H7 (cell line): ENCODE results near the gene STPG1. TPM values are rescaled to one million over a fixed set of nuclear protein-coding genes. Genes with fewer than 3 reads are reported as not detected.

Experiments used
- DNase-seq: peaks from one replicate; pipeline ENCODE4 v3.0.0; 2012
- H3K27me3 ChIP-seq: 2 replicates; pipeline ENCODE4 v1.6.0; 2011; ENCODE audit warnings: mild to moderate bottlenecking, low read length; ENCODE audit not compliant: control insufficient read depth, insufficient read depth
- H3K36me3 ChIP-seq: replicated peaks from 2 replicates; pipeline ENCODE4 v1.5.1; 2011; ENCODE audit warnings: low read length; ENCODE audit not compliant: control insufficient read depth, insufficient read depth
- H3K4me3 ChIP-seq: 2 replicates; pipeline ENCODE4 v1.5.1; 2011; ENCODE audit warnings: low read depth, mild to moderate bottlenecking, control low read depth, low read length, moderate library complexity; ENCODE audit not compliant: insufficient read depth
- total RNA-seq: library from RNA; depleted of rRNA; stranded (reverse); fragments of >200 nt; shearing (Covaris generic); gene quantifications from 2 replicates; pipeline ENCODE4 v1.2.3, GENCODE V29; 2014

The STPG1 gene
- total RNA-seq, 1 experiment from 2014 or later = 13.8 TPM

DNA sequence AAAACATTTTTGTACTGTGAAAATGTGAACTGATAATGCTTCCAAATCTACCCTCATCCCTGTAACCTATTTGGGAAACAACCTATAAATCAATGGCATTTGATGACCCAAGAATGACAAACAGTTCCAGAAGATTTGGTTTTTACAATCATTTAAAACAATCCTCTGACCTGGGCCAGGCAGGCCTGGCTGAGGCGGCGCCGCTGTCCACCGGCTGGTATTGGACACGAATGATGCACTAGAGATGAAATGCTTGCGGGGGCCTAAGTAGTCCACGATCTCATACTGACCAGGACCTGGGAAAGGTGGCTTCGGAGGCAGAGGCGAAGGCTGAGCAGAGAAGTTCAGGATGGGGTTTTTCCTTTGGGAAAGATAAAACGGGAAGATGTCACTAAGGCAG lies 52.9 kb downstream of the STPG1 start:
- Histone ChIP-seq H3K36me3 (no peaks in the 10 kb centered on the region), H3K27me3 (no peaks in the 10 kb centered on the region), H3K4me3 (no peak overlapping the region)
- no peak for DNase-seq

DNA sequence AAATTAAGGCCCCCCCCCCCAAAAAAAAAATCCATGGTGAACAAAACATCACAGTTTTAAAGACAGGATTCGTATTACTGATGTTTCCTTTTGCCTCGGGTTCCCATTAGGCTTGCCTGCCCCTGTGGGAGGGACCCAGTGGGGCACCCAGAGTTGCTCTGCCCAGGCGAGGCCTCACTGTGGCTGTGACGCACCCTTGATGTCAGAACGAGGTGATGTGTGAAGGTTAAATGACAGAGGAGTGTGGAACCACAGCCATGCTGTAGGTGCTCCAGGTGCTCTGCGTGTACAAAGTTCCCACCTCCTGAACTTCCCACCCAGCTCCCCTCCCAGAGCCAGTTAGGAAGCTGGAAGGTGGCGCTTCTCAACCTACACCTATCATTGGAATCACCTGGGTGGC lies 56.5 kb downstream of the STPG1 start:
- Histone ChIP-seq H3K36me3 (no peaks in the 10 kb centered on the region), H3K27me3 (no peaks in the 10 kb centered on the region), H3K4me3 (no peak overlapping the region)
- DNase-seq = no peak

DNA sequence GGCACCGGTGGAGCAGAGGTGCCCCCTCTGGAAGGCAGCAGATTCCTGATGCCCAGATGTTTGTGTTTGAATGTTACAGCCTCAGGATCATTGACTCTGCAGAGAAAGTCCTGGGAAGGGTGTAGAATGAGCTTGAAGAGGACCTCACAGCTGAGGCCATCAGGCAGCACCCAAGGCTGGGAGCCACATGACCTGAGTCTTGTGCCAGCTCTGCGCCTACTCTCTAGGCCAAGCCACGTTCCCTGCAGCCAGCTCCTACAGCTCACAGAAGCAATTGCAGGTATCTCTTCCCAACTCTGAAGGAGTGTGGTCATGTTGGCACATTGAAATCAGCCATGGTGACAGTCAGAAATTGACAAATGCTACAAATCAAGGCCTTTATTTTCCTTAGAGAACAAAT lies 58.1 kb downstream of the STPG1 start:
- no peak overlapping the region for H3K4me3 ChIP-seq
- DNase-seq = no peak
- H3K27me3 ChIP-seq = no peaks in the 10 kb centered on the region
- no peaks in the 10 kb centered on the region for H3K36me3 ChIP-seq

DNA sequence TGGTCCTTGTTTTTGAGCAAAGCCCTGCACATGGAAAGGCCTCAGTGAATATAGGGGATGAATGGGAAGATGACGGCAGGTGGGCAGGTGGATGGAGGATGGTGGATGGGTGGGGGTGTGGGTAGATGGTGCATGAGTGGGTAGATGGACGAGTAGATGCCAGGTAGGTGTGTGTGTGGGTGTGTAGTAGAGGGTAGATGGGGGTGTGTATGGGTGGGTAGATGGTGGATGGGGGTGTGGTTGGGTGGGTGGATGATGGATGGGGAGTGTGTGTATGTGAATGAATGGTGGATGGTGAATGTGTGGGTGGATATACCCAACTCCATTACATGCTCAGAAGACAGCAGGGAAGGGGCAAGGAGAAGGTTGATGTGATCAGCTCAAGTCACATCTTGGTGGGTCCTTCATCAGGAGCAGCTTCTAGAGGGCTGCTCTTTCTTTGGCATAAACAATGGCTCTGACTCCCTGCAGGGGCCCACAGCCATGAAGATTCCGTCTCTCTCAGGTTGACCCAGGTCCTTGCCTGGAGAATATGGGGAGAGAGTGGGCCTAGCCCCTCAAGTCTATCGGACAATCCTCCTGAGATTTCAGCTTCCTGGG lies 60.2 kb downstream of the STPG1 start:
- Histone ChIP-seq H3K4me3 (no peak overlapping the region), H3K27me3 (no peaks in the 10 kb centered on the region), H3K36me3 (no peaks in the 10 kb centered on the region)
- DNase-seq = no peak

DNA sequence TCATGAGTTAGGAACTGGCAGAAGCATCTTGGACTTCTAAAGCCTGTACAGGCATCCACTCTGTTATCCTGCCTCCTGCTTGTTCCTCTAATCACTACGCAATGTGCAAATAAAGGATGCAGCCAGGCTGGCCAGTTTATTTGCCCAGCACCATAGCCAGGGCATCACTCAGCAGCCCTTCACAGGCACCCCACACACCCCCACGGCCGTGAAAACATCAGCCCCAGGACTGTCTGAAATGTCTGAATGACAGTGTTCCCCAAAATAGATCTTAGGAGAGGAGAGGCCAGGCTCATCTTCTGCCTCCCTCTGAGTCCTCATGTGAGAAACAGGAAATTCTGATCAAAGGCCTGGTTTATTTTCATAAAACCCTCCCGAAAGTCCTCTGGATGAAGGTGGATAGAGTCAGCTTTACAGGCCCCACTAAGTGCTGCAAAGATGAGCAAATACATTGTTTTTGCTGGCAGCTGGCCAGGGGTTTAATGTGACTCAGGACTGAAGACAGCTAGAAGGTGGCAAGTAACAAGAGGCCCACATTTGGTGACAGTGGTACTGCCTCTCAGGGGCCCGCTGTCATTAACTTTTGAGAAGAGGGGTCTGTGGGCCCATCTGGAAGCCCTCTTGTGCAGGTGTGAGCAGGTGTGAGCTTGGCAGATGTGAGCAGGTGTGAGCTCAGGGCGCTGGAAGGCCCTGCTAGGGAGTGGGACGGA lies 61.5 kb downstream of the STPG1 start:
- no peak overlapping the region for H3K4me3 ChIP-seq
- H3K27me3 ChIP-seq = no peaks in the 10 kb centered on the region
- H3K36me3 ChIP-seq = no peaks in the 10 kb centered on the region
- no peak for DNase-seq

DNA sequence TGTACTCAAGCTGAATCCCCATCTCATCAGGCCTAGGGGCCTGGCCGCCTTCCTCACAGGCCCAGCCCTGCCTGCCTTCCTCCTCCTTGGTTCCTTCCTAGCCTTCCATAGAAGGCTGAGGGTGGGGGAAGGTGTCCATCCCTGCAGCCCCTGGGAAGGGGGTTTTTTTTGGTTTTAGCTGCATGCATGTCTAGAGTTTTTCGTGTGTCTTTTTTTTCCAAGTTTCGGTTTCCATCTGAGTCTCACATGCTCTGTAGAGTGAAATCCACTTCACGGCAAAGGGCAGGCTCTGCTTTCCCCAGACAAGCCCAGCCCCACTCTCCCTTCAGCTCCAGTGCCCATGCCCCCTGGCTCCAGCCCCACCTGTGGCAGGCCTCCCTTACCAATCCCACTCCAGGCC lies 62.3 kb downstream of the STPG1 start:
- DNase-seq = no peak
- Histone ChIP-seq H3K27me3 (no peaks in the 10 kb centered on the region), H3K36me3 (no peaks in the 10 kb centered on the region), H3K4me3 (no peak overlapping the region)

DNA sequence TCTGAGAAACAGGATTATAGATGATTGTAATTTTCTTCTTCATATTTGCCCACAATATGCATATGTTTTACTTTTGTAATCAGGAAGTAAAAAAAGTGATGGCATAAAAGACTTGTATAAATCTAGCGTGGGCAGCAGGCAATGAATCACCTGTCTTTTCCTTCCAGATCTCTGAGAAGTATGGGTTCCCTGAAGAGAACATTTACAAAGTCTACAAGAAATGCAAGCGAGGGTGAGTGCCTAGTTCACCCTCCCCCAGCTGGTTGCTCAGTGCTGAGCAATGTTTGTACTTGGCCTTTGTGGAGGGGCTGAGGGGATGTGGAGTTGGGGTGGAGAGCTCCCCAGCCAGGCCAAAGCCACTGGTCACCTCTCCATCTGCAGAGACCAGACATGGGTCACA lies 63.7 kb downstream of the STPG1 start:
- Histone ChIP-seq H3K36me3 (no peaks in the 10 kb centered on the region), H3K27me3 (no peaks in the 10 kb centered on the region), H3K4me3 (no peak overlapping the region)
- DNase-seq = no peak

DNA sequence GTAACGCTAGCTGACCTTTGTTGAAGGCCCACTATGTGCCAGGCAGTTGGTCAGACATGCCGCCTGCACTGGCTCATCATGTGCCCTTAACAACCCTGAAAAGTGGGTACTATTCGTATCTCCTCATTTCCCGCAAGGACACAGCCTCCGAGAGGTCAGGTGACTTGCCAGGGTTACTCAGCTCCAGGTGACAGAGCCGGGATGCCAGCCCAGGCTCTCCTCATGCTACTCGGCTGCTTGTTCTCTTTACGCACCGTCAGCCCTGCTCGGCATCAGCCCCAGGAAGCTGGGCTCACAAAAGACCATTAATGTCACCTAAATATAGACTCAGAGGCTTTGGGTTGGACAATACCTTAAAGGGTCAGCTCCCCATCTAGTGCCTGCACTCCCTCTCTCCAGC lies 65.4 kb downstream of the STPG1 start:
- Histone ChIP-seq H3K36me3 (no peaks in the 10 kb centered on the region), H3K27me3 (no peaks in the 10 kb centered on the region), H3K4me3 (no peak overlapping the region)
- no peak for DNase-seq

DNA sequence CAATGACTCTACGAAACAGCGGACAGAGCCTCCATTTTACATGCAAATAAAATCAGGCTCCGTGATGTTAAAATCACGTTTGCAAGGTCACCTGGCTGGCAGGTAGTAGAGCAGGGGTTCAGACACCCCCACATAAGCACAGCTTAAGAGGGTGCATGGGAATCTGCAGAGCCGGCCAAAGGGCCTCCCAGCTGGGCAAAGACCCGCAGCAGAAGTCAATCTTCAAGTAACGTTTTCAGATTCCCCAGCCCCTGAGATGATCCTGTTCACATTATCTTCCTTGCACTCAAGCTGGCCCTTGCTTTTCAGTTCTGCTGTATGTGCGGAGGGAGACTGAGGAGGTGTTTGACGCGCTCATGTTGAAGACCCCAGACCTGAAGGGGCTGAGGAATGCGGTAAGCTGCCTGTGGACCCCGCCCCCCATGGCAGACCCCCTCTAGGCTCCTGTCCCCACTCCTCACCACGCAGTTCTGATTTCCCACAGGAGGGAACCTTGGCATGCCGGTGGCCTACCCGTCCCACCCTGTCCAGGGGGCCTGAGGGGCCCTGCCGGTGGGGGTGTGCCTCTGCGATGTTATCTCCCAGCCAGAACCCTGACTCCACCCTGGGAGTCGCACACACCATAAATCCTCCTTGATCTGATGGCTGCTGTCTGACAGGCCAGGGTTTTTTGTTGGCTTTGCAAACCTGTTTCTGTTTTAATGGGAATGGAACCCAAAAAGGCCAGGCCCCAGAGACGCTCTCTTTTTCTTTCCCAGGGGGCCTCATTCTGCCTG lies 66.2 kb downstream of the STPG1 start:
- H3K27me3 ChIP-seq = no peaks in the 10 kb centered on the region
- no peak overlapping the region for H3K4me3 ChIP-seq
- no peak for DNase-seq
- H3K36me3 ChIP-seq = no peaks in the 10 kb centered on the region

DNA sequence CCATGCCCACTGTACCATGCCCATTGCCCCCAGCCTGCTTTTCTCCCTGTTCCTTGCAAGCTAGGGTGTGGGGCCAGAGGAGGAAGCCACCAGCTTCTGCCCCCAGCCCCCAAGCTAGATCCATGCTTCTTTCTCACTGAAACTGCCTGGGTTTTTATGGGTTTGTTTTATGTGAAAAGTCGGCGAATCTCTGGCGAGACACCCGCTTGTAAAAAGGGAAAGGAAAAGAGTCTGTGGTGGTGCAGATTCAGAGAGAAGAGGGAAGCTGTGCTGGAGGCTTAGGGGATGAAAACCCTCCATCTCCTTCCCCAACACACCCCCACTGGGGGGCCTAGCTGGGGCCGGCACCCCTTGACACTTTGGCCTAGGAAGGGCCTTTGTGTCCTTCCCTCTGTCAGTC lies 68.2 kb downstream of the STPG1 start:
- Histone ChIP-seq H3K36me3 (no peaks in the 10 kb centered on the region), H3K4me3 (no peak overlapping the region), H3K27me3 (no peaks in the 10 kb centered on the region)
- no peak for DNase-seq

DNA sequence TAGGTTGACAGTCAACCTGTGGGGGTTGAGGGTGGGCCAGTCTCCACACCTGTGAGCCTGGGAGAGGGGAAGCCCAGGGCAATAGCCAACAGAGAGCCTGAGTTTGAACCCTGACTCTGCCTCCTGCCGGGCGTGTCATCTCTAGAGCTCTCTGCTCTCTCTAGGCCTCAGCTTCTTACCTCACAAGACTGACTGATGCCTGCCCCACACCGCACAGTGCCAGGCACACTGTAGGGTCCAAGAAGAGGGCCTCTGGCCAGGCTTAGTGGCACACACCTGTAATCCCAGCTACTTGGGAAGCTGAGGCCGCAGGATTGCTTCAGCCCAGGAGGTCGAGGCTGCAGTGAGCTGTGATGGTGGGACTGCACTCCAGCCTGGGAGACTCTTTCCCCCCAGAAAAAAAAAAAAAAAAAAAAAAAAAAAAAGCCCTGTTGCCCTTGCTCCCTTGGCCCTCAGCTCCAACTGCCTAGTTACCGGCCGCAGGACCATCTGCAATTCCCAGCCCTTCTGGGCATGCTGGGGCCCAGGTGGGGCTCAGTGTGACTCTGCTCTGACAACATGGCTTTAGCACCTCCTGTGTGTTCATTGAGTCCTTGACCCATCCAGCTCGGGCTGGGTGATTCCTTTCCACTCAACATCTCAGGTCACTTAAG lies 69.4 kb downstream of the STPG1 start:
- H3K27me3 ChIP-seq = no peaks in the 10 kb centered on the region
- no peaks in the 10 kb centered on the region for H3K36me3 ChIP-seq
- no peak for DNase-seq
- no peak overlapping the region for H3K4me3 ChIP-seq

DNA sequence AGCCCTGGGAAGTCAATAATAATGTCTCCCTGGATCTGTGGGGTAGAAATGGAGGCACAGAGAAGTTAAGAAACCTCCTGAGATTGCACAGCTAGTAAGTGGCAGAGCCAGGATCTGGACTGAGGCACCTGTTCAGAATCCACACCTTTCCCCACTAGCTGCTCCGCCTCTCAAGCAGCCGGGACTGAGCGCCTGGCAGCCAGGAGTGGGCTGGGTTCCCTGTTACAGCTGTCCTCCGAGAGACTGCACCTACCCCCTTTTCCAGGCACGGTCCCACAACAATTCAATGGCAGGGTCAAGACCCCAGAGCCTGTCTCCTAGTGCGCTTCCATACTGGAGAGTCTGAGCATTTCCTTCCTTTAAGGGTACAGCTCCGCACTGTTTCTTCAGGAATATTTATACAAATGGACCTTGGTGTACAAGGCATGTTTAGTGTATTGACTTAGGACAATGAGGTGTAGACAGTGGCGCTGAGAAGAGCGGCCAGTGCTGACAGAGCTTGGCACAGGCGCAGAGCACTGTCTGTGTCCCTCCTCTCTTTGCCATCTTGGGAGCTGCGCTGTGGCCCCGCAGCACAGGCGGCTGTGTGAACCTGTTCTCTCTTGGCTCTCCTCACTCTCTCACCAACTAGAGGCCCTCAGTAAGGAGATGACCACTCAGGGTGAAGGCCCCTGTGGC lies 70.0 kb downstream of the STPG1 start:
- H3K36me3 ChIP-seq = no peaks in the 10 kb centered on the region
- no peak overlapping the region for H3K4me3 ChIP-seq
- no peak for DNase-seq
- H3K27me3 ChIP-seq = no peaks in the 10 kb centered on the region

DNA sequence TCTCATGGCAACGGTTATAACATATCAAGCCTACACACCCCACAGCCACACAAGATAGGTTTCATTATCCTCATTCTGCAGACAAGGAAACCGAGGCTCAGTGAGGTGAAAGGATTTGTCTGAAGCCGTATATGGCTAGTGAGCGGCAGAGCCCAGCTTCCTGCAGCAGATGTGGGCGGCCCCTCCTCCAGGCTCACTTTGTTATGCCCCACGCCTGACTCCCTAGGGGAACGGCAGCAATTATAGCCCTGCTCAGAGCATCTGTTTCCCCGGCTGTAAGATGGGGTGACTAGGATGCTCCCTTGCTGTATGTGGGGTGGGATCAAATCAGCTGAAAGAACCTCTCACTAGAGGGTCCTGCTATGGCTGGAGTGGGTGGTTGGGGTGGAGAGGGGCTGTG lies 72.3 kb downstream of the STPG1 start:
- H3K4me3 ChIP-seq = no peak overlapping the region
- H3K36me3 ChIP-seq = no peaks in the 10 kb centered on the region
- H3K27me3 ChIP-seq = no peaks in the 10 kb centered on the region
- DNase-seq = peak; percentile 78

DNA sequence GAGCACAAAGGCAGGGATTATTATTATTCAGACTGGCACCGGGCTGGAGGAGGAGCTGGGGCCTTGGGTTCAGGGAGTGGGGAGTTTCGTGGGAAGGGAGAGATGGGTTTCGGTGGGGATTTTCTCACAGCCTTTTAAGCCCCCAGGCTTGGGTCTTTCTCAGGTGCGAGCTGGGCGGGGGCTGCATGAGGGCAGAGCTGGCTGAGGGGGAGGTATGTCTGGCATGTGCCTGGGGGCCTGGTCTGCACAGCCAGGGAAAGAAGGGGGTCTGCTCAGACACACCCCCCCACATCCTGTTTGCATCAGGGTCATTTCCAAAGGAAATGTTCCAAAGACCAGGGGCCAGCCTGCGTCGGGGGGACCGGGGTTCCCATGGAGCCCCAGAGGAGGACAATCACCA lies 72.8 kb downstream of the STPG1 start:
- Histone ChIP-seq H3K27me3 (no peaks in the 10 kb centered on the region), H3K36me3 (no peaks in the 10 kb centered on the region), H3K4me3 (no peak overlapping the region)
- no peak for DNase-seq
